ENCODE measurements around the gene HAUS7.

- TF ChIP-seq CTCF (IDR thresholded peaks at IDR 0.05) (no peak), POLR2A (IDR thresholded peaks at IDR 0.05) (no peak)
Observed at GRCh38 chrX:153516073-153516472, 45.7 kb upstream of the HAUS7 start.

Data from Peyer's patch (tissue), 4 donors.